ENCODE results near the gene MAP2K6.

- TF ChIP-seq, protein P1, sequence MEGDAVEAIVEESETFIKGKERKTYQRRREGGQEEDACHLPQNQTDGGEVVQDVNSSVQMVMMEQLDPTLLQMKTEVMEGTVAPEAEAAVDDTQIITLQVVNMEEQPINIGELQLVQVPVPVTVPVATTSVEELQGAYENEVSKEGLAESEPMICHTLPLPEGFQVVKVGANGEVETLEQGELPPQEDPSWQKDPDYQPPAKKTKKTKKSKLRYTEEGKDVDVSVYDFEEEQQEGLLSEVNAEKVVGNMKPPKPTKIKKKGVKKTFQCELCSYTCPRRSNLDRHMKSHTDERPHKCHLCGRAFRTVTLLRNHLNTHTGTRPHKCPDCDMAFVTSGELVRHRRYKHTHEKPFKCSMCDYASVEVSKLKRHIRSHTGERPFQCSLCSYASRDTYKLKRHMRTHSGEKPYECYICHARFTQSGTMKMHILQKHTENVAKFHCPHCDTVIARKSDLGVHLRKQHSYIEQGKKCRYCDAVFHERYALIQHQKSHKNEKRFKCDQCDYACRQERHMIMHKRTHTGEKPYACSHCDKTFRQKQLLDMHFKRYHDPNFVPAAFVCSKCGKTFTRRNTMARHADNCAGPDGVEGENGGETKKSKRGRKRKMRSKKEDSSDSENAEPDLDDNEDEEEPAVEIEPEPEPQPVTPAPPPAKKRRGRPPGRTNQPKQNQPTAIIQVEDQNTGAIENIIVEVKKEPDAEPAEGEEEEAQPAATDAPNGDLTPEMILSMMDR (IDR thresholded peaks at IDR 0.05 in 8 of 11, conservative IDR thresholded peaks at IDR 0.05 in 3 of 11): no peak
- TF ChIP-seq POLR2A (IDR thresholded peaks at IDR 0.05): no peak
Observed at GRCh38 chr17:69405096-69405495, 9.4 kb upstream of the MAP2K6 start.

Data from spleen (tissue), 7 donors.